Stimulated activated naive CD8-positive, alpha-beta T cell treated with anti-CD3 and anti-CD28 coated beads, Interleukin-15, Interleukin-2, amounts not matched to agents 100 ng/mL and 50 ng/mL, for 24 hours (primary cell): ENCODE data around the gene PAX2.

Experiments used
- H3K27ac Mint-ChIP-seq: one replicate; pipeline ENCODE4 v1.8.0; 2021; ENCODE audit warnings: mild to moderate bottlenecking, mixed read lengths
- H3K27me3 Mint-ChIP-seq: one replicate; pipeline ENCODE4 v1.8.0; 2021; ENCODE audit warnings: mixed read lengths
- H3K36me3 Mint-ChIP-seq: one replicate; pipeline ENCODE4 v1.8.0; 2021; ENCODE audit warnings: low read depth, mixed read lengths
- H3K4me1 Mint-ChIP-seq: one replicate; pipeline ENCODE4 v1.8.0; 2021; ENCODE audit warnings: low read depth, mixed read lengths
- H3K4me3 Mint-ChIP-seq: one replicate; pipeline ENCODE4 v1.8.0; 2021; ENCODE audit warnings: mild to moderate bottlenecking, mixed read lengths
- H3K9me3 Mint-ChIP-seq: one replicate; pipeline ENCODE4 v1.8.0; 2021; ENCODE audit warnings: mixed read lengths

The PAX2 gene

GRCh38 chr10:100731407-100732240, 13.8 kb upstream of the PAX2 start:
- H3K4me1 Mint-ChIP-seq, result peaks cover 44% of the 10 kb centered on the region
- no peaks in the 10 kb centered on the region for H3K36me3 Mint-ChIP-seq
- H3K27me3 Mint-ChIP-seq, result peaks cover 89% of the 10 kb centered on the region
- H3K27ac Mint-ChIP-seq, result no peak overlapping the region
- H3K4me3 Mint-ChIP-seq, result peak overlapping the region; percentile 54
- no peaks in the 10 kb centered on the region for H3K9me3 Mint-ChIP-seq

DNA sequence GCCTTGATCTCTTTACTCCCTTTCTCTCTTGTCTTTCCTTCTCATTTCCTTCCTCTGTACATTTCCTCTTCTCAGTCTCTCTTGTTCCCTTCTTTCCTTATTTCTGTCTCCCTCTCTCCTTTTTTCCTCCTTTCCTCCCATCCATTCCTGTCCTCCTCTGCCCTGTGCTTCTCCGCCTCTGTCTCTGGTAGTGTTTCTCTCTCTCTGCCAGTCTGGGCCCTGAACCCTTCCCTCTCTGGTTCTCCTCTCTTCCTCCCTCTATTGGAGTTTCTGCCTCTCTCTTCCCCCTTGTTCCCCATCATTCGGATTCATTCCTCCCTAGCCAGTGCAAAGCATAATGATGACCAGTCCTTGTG, 13.2 kb upstream of the PAX2 start:
- no peak overlapping the region for H3K27ac Mint-ChIP-seq
- H3K4me1 Mint-ChIP-seq, result peaks cover 44% of the 10 kb centered on the region
- H3K4me3 Mint-ChIP-seq, result no peak overlapping the region
- peaks cover 91% of the 10 kb centered on the region for H3K27me3 Mint-ChIP-seq
- no peaks in the 10 kb centered on the region for H3K36me3 Mint-ChIP-seq
- no peaks in the 10 kb centered on the region for H3K9me3 Mint-ChIP-seq

- H3K36me3 Mint-ChIP-seq, result no peaks in the 10 kb centered on the region
- peaks cover 53% of the 10 kb centered on the region for H3K4me1 Mint-ChIP-seq
- H3K27ac Mint-ChIP-seq, result no peak overlapping the region
- H3K27me3 Mint-ChIP-seq, result peaks cover 91% of the 10 kb centered on the region
- no peak overlapping the region for H3K4me3 Mint-ChIP-seq
- no peaks in the 10 kb centered on the region for H3K9me3 Mint-ChIP-seq
Measured at GRCh38 chr10:100733329-100733728, 12.1 kb upstream of the PAX2 start.

DNA sequence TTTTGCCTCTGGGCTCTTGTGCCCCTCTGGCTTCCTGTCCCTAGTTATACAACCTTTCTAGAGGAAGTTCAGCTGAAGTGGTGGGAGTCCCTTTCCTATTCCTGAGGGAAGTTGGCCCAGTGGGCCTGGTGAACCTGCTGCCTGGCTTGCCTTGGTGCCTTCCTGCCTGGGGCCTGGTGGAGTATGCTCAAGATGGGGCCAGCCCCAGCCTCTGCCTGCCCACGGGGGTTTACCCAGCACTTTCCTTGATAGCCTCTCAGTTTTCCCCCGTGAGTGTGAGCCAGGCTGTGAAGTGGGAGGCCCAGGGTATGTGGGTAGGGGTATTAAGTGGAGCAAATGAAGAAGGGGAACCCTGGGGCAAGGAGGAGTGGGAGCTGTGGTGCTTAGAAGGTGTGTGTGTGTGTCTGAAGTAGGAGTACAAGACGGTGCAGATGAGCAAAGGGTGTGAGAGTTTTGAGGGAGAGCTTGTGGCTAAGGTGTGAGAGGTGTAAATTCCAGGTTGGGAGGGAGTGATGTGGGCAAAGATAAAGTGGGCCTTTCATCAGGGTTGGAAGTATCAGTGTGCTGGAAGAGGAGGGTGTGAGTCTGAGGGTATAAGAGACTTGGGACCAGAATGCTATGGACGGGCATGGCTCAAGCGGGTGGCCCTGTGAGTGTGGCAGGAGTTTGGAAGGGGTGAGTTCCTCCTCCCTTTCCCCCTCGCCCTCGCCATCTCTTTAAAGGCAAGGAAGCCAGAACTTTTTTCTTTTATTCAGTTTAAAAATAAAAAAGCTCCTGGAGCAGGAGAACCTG, 10.9 kb upstream of the PAX2 start:
- Mint-ChIP-seq H3K4me3 (no peak overlapping the region), H3K27me3 (peaks cover 94% of the 10 kb centered on the region), H3K27ac (no peak overlapping the region), H3K9me3 (no peaks in the 10 kb centered on the region), H3K4me1 (peaks cover 50% of the 10 kb centered on the region), H3K36me3 (no peaks in the 10 kb centered on the region)

GRCh38 chr10:100735087-100735336, 10.4 kb upstream of the PAX2 start:
- Mint-ChIP-seq H3K9me3 (no peaks in the 10 kb centered on the region), H3K36me3 (no peaks in the 10 kb centered on the region), H3K27me3 (peaks cover 94% of the 10 kb centered on the region), H3K27ac (no peak overlapping the region), H3K4me3 (no peak overlapping the region), H3K4me1 (peaks cover 45% of the 10 kb centered on the region)

GRCh38 chr10:100735337-100736143, 9.8 kb upstream of the PAX2 start:
- Mint-ChIP-seq H3K27ac (no peak overlapping the region), H3K27me3 (peaks cover 95% of the 10 kb centered on the region), H3K4me3 (no peak overlapping the region), H3K4me1 (peaks cover 40% of the 10 kb centered on the region), H3K9me3 (no peaks in the 10 kb centered on the region), H3K36me3 (no peaks in the 10 kb centered on the region)

- Mint-ChIP-seq H3K4me1 (peaks cover 33% of the 10 kb centered on the region), H3K4me3 (no peak overlapping the region)
Measured at GRCh38 chr10:100736144-100736808, 9.1 kb upstream of the PAX2 start.

GRCh38 chr10:100736809-100737354, 8.5 kb upstream of the PAX2 start:
- H3K4me1 Mint-ChIP-seq, result peaks cover 27% of the 10 kb centered on the region
- H3K27ac Mint-ChIP-seq, result no peak overlapping the region
- H3K36me3 Mint-ChIP-seq, result no peaks in the 10 kb centered on the region
- no peak overlapping the region for H3K4me3 Mint-ChIP-seq
- no peaks in the 10 kb centered on the region for H3K9me3 Mint-ChIP-seq
- peaks cover 94% of the 10 kb centered on the region for H3K27me3 Mint-ChIP-seq

More at GRCh38 chr10:100736144-100736808, 9.1 kb upstream of the PAX2 start:
- Mint-ChIP-seq H3K36me3 (no peaks in the 10 kb centered on the region), H3K27me3 (peaks cover 95% of the 10 kb centered on the region), H3K27ac (no peak overlapping the region), H3K9me3 (no peaks in the 10 kb centered on the region)

GRCh38 chr10:100737355-100738054, 7.9 kb upstream of the PAX2 start:
- Mint-ChIP-seq H3K36me3 (no peaks in the 10 kb centered on the region), H3K4me1 (peaks cover 27% of the 10 kb centered on the region), H3K27me3 (peaks cover 93% of the 10 kb centered on the region), H3K9me3 (no peaks in the 10 kb centered on the region), H3K4me3 (peak overlapping the region; percentile 66), H3K27ac (no peak overlapping the region)

DNA sequence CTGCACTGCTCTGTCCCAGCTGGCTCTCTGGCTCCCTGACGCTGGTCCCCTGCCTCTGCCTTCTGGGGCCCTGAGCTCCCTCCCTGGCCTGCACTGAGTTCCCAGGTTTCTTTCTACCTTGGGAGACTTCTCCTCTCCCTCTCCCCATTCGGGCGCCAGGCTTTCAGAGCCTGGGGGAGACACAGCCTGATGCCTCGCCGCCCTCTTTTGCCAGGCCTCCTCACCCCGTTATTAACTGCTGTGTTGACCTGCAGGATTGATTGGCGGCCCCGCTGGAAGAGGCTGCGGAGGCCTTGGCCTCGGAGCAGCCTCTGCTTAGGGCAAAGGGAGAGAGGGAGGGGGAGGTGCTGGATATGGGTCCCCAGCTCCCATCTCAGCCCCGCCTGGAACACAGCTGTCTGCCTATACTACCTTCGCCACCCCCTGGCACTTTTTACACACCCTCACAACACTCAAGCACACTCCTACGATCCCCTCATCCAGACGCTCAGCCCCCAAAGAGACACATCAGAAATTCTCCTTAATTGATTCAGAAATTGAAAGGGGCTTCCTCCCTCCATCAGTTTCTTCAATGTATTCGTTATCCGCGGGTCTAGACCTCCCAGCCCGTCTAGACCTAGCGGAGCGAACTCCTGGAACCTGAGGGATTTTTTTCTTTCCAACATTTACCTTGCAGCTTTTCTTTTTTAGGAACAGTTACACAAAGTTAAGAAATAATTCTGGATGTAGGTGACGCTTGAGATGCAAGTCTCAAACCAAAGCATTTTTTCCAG, 7.1 kb upstream of the PAX2 start:
- no peak overlapping the region for H3K4me3 Mint-ChIP-seq
- H3K27me3 Mint-ChIP-seq, result peaks cover 93% of the 10 kb centered on the region
- H3K4me1 Mint-ChIP-seq, result peaks cover 28% of the 10 kb centered on the region
- no peaks in the 10 kb centered on the region for H3K36me3 Mint-ChIP-seq
- no peaks in the 10 kb centered on the region for H3K9me3 Mint-ChIP-seq
- H3K27ac Mint-ChIP-seq, result no peak overlapping the region

GRCh38 chr10:100739517-100740368, 5.6 kb upstream of the PAX2 start:
- H3K27ac Mint-ChIP-seq, result no peak overlapping the region
- no peaks in the 10 kb centered on the region for H3K36me3 Mint-ChIP-seq
- no peak overlapping the region for H3K4me3 Mint-ChIP-seq
- peaks cover 32% of the 10 kb centered on the region for H3K4me1 Mint-ChIP-seq
- H3K27me3 Mint-ChIP-seq, result peaks cover 94% of the 10 kb centered on the region
- no peaks in the 10 kb centered on the region for H3K9me3 Mint-ChIP-seq

- H3K27me3 Mint-ChIP-seq, result peaks cover 90% of the 10 kb centered on the region
- peaks cover 27% of the 10 kb centered on the region for H3K4me1 Mint-ChIP-seq
- H3K36me3 Mint-ChIP-seq, result no peaks in the 10 kb centered on the region
- H3K9me3 Mint-ChIP-seq, result no peaks in the 10 kb centered on the region
- no peak overlapping the region for H3K27ac Mint-ChIP-seq
- H3K4me3 Mint-ChIP-seq, result no peak overlapping the region
Measured at GRCh38 chr10:100740476-100741377, 4.7 kb upstream of the PAX2 start.
